MM.1S (cell line): ENCODE data around the gene SCARF1.

ENCODE experiments used
- EZH2 ChIP-seq: fragments of 300-600 bp; sonication (generic); optimal IDR thresholded peaks from 2 replicates; pipeline ENCODE3; 2017; ENCODE audit warnings: low read depth, mild to moderate bottlenecking, antibody characterized with exemption, low read length, mixed read lengths
- EZH2phosphoT487 ChIP-seq: fragments of 300-600 bp; sonication (generic); IDR thresholded peaks from 2 replicates; pipeline ENCODE4 v1.6.1; 2018; ENCODE audit warnings: antibody characterized with exemption, low read length
- TF ChIP-seq, protein P1 (sequence below): fragments of 300-600 bp; sonication (generic); IDR thresholded peaks from 2 replicates; pipeline ENCODE4 v1.5.1; 2016; ENCODE audit warnings: antibody characterized with exemption, low read length, mixed read lengths

DNA sequence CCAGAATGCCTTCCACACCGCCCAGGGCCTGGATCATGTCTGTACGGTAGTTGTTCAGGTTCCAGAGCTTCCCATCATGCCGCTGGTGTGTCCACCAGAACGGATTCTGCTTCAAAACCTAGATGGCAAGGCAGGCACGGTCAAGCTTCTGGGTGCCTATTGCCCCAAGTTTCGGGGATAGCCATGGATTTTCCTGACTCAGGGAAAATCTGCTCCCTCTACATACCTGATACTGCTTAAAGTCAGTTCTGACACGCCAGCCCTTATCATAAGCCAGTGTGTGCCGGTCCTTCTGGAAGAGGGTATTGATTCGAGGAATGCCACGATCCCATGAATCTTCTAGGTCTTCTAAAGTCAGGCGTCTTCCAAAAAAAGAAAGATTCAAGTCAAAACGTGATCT, 15.5 kb upstream of the SCARF1 start:
- TF ChIP-seq, protein P1, sequence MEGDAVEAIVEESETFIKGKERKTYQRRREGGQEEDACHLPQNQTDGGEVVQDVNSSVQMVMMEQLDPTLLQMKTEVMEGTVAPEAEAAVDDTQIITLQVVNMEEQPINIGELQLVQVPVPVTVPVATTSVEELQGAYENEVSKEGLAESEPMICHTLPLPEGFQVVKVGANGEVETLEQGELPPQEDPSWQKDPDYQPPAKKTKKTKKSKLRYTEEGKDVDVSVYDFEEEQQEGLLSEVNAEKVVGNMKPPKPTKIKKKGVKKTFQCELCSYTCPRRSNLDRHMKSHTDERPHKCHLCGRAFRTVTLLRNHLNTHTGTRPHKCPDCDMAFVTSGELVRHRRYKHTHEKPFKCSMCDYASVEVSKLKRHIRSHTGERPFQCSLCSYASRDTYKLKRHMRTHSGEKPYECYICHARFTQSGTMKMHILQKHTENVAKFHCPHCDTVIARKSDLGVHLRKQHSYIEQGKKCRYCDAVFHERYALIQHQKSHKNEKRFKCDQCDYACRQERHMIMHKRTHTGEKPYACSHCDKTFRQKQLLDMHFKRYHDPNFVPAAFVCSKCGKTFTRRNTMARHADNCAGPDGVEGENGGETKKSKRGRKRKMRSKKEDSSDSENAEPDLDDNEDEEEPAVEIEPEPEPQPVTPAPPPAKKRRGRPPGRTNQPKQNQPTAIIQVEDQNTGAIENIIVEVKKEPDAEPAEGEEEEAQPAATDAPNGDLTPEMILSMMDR = no peak
- TF ChIP-seq EZH2phosphoT487 = no peak
- no peak for TF ChIP-seq EZH2
